Parathyroid adenoma (tissue), 2 donors: Measurements from ENCODE around the gene DDX27.

ENCODE experiments used
- H2AFZ ChIP-seq: fragments of 300-600 bp; sonication (generic); one replicate; pipeline ENCODE4 v1.7.0; 2017; ENCODE audit warnings: antibody characterized with exemption, mild to moderate bottlenecking
- H3K27ac ChIP-seq: fragments of 300-600 bp; sonication (generic); one replicate; pipeline ENCODE4 v1.7.0; 2017
- H3K27me3 ChIP-seq: fragments of 300-600 bp; sonication (generic); one replicate; pipeline ENCODE4 v1.7.0; 2017; ENCODE audit warnings: low read length; ENCODE audit not compliant: control insufficient read depth, insufficient read depth
- H3K36me3 ChIP-seq: fragments of 300-600 bp; sonication (generic); one replicate; pipeline ENCODE4 v1.7.0; 2017; ENCODE audit warnings: low read length; ENCODE audit not compliant: control insufficient read depth, insufficient read depth
- H3K4me1 ChIP-seq: fragments of 300-600 bp; sonication (generic); one replicate; pipeline ENCODE4 v1.7.0; 2017; ENCODE audit warnings: control low read depth
- H3K4me2 ChIP-seq: fragments of 300-600 bp; sonication (generic); one replicate; pipeline ENCODE4 v1.7.0; 2017; ENCODE audit warnings: low read length
- H3K4me3 ChIP-seq: fragments of 300-600 bp; sonication (generic); one replicate; pipeline ENCODE4 v1.7.0; 2017; ENCODE audit warnings: low read depth, low read length
- H3K79me2 ChIP-seq: fragments of 300-600 bp; sonication (generic); one replicate; pipeline ENCODE4 v1.7.0; 2017; ENCODE audit warnings: control low read depth
- H3K9ac ChIP-seq: fragments of 300-600 bp; sonication (generic); one replicate; pipeline ENCODE4 v1.7.0; 2017; ENCODE audit warnings: mild to moderate bottlenecking
- H3K9me3 ChIP-seq: fragments of 300-600 bp; sonication (generic); one replicate; pipeline ENCODE4 v1.7.0; 2017; ENCODE audit warnings: low read length; ENCODE audit not compliant: control insufficient read depth
- CTCF ChIP-seq: fragments of 300-600 bp; sonication (generic); IDR thresholded peaks from one replicate; pipeline ENCODE4 v1.7.0; 2017; ENCODE audit warnings: antibody characterized with exemption, mild to moderate bottlenecking
- donor health status: primary hyperparathyroidism.

The DDX27 gene

GRCh38 chr20:49284818-49285217 is 65.6 kb downstream of the DDX27 start:
- Histone ChIP-seq H2AFZ (no peak overlapping the region), H3K9ac (no peak overlapping the region), H3K4me2 (no peak overlapping the region), H3K4me3 (no peak overlapping the region), H3K9me3 (peaks cover 3% of the 10 kb centered on the region), H3K4me1 (peaks cover 4% of the 10 kb centered on the region), H3K36me3 (peaks cover 12% of the 10 kb centered on the region), H3K79me2 (peaks cover 46% of the 10 kb centered on the region), H3K27me3 (no peaks in the 10 kb centered on the region), H3K27ac (no peak overlapping the region)
- TF ChIP-seq CTCF = no peak

- no peak overlapping the region for H3K9ac ChIP-seq
- peaks cover 4% of the 10 kb centered on the region for H3K4me1 ChIP-seq
- H2AFZ ChIP-seq = no peak overlapping the region
- peaks cover 7% of the 10 kb centered on the region for H3K36me3 ChIP-seq
- peaks cover 1% of the 10 kb centered on the region for H3K9me3 ChIP-seq
- no peak overlapping the region for H3K4me2 ChIP-seq
- no peaks in the 10 kb centered on the region for H3K27me3 ChIP-seq
- H3K27ac ChIP-seq = no peak overlapping the region
- H3K4me3 ChIP-seq = no peak overlapping the region
- peaks cover 42% of the 10 kb centered on the region for H3K79me2 ChIP-seq
- no peak for TF ChIP-seq CTCF
These were observed 66.0 kb downstream of the DDX27 start for GRCh38 chr20:49285233-49285668.

- Histone ChIP-seq H2AFZ (no peak overlapping the region), H3K36me3 (peaks cover 3% of the 10 kb centered on the region), H3K79me2 (peaks cover 35% of the 10 kb centered on the region), H3K27ac (no peak overlapping the region), H3K4me3 (no peak overlapping the region), H3K4me2 (no peak overlapping the region), H3K27me3 (no peaks in the 10 kb centered on the region), H3K9me3 (no peaks in the 10 kb centered on the region), H3K9ac (no peak overlapping the region), H3K4me1 (no peaks in the 10 kb centered on the region)
- no peak for TF ChIP-seq CTCF
These were observed 66.7 kb downstream of the DDX27 start for GRCh38 chr20:49285813-49286494.

GRCh38 chr20:49286689-49287551 is 67.7 kb downstream of the DDX27 start:
- no peak overlapping the region for H3K27ac ChIP-seq
- H3K9ac ChIP-seq = no peak overlapping the region
- H3K36me3 ChIP-seq = no peaks in the 10 kb centered on the region
- no peak overlapping the region for H2AFZ ChIP-seq
- no peaks in the 10 kb centered on the region for H3K27me3 ChIP-seq
- no peaks in the 10 kb centered on the region for H3K4me1 ChIP-seq
- H3K4me3 ChIP-seq = no peak overlapping the region
- H3K79me2 ChIP-seq = peaks cover 28% of the 10 kb centered on the region
- H3K4me2 ChIP-seq = no peak overlapping the region
- H3K9me3 ChIP-seq = no peaks in the 10 kb centered on the region
- no peak for TF ChIP-seq CTCF
